Activated CD8-positive, alpha-beta memory T cell treated with anti-CD3 and anti-CD28 coated beads for 36 hours (primary cell): ENCODE data around the gene RPS14. TPM values are rescaled to one million over a fixed set of nuclear protein-coding genes. Genes with fewer than 3 reads are reported as not detected.
"Not testable (repeated sequence)": the region's sequence is repeated elsewhere in the genome, so short reads cannot be mapped to it uniquely, and the experiment has no call there.

Experiments
- CTCF ChIA-PET: fragments of 350-600 bp; sonication (Branson Sonifier 250); formaldehyde crosslinking; loops from one replicate; lab custom pipeline; 2021; ENCODE audit warnings: antibody characterized with exemption; lab: Charles Lee
- POLR2A ChIA-PET: fragments of 350-600 bp; sonication (Branson Sonifier 250); formaldehyde crosslinking; loops from one replicate; lab custom pipeline; 2021; ENCODE audit warnings: antibody characterized with exemption; lab: Charles Lee
- total RNA-seq, 2 experiments: library from RNA; stranded (reverse); gene quantifications; one replicate each; pipeline ENCODE4 v1.2.3, GENCODE V29; 2021

RPS14 gene
- total RNA-seq, 2 experiments from 2014 or later: 2,762 to 2,830 TPM

DNA sequence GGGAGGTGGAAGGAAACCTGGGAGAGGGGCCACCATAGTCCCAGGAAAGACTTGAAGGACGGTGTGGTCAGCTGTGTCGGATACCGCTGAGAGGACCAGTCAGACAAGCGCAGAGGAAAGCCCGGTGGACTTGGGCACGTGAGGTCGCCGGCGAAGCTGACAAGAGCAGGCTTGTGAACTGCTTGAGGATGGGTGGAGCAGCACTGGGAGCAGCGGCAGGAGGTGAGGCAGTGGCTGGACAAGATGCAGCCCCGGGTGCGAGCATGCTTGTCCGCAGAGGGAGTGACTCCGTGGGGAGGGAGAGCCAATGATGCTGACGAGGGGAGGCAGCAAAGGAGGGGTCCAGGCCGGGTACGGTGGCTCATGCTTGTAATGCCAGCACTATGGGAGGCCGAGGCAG lies 18.5 kb downstream of the RPS14 start:
- ChIA-PET CTCF (interaction anchor here (0.7 kb wide), 1 partner anchor 45 kb away, joined by 3 read pairs; no protein-coding TSS in a partner anchor), POLR2A (no interaction called here)

- POLR2A ChIA-PET: no interaction called here
- CTCF ChIA-PET: no interaction called here
Observed at GRCh38 chr5:150429410-150429873, 20.1 kb downstream of the RPS14 start.

DNA sequence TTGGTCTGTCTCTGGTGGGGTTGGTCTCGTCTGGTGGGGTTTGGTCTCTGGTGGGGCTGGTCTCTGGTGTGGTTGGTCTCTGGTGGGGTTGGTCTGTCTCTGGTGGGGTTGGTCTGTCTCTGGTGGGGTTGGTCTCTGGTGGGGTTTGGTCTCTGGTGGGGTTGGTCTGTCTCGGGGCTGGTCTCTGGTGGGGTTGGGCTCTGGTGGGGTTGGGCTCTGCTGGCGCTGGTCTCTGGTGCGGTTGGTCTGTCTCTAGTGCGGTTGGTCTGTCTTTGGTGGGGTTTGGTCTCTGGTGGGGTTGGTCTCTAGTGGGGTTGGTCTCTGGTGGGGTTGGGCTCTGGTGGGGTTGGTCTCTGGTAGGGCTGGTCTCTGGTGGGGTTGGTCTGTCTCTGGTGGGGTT lies 20.6 kb downstream of the RPS14 start:
- ChIA-PET POLR2A (no interaction called here), CTCF (no interaction called here)

GRCh38 chr5:150428106-150428876 lies 21.2 kb downstream of the RPS14 start:
- CTCF ChIA-PET: no interaction called here
- POLR2A ChIA-PET: no interaction called here

- POLR2A ChIA-PET: not testable (repeated sequence)
- CTCF ChIA-PET: interaction anchor here (1.4 kb wide), 1 partner anchor 10 kb away, joined by 3 read pairs; no protein-coding TSS in a partner anchor
Observed at GRCh38 chr5:150426165-150426564, 23.4 kb downstream of the RPS14 start.

GRCh38 chr5:150422758-150423157 lies 26.8 kb downstream of the RPS14 start:
- POLR2A ChIA-PET: interaction anchor here (1.0 kb wide), 1 partner anchor 10 kb away, joined by 4 read pairs; the partner anchor contains the start of gene CD74
- CTCF ChIA-PET: interaction anchor here (0.6 to 2.0 kb wide), 2 partner anchors 13 to 35 kb away, joined by 4 to 10 read pairs; no protein-coding TSS in a partner anchor

GRCh38 chr5:150422075-150422474 lies 27.5 kb downstream of the RPS14 start:
- CTCF ChIA-PET: interaction anchor here (2.0 kb wide), 1 partner anchor 14 kb away, joined by 10 read pairs; no protein-coding TSS in a partner anchor
- POLR2A ChIA-PET: interaction anchor here (1.0 kb wide), 1 partner anchor 9 kb away, joined by 4 read pairs; the partner anchor contains the start of gene CD74

GRCh38 chr5:150419630-150420270 lies 29.8 kb downstream of the RPS14 start:
- POLR2A ChIA-PET: interaction anchor here (0.6 kb wide), 1 partner anchor 257 kb away, joined by 3 read pairs; no protein-coding TSS in a partner anchor
- CTCF ChIA-PET: interaction anchor here (0.7 kb wide), 1 partner anchor 210 kb away, joined by 3 read pairs; no protein-coding TSS in a partner anchor

DNA sequence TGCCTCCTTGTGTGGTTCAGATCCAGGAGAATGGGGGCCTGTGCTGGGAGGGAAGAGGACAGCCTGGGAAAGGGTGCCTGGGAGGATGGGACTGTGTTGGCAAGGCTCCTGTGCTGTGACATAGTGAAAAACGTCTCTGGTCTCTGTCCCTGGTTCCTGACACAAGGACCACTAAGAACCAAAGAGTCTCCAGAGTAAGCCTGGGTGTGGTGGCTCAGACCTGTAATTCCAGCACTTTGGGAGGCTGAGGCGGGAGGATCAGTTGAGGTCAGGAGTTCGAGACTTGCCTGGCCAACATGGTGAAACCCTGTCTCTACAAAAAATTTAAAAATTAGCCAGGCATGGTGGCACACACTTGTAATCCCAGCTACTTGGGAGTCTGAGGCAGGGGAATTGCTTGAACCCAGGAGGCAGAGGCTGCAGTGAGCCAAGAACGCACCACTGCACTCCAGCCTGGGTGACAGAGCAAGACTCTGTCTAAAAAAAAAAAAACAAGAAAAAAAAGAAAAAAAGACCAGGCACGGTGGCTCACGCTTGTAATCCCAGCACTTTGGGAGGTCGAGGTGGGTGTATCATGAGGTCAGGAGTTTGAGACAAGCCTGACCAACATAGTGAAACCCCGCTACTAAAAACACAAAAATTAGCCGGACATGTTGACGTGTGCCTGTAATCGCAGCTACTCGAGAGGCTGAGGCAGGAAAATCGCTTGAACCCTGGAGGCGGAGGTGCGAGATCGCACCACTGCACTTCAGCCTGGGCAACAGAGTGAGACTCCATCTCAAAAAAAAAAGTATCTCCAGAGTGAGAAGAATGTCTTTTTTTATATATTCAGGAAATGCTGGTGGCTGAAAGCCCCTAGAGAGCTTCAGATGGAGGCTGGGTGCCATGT lies 35.4 kb downstream of the RPS14 start:
- ChIA-PET POLR2A (interaction anchor here (1.0 to 2.0 kb wide), 2 partner anchors 29 to 31 kb away, joined by 3 to 7 read pairs; no protein-coding TSS in a partner anchor), CTCF (interaction anchor here (5.1 kb wide), 1 partner anchor 21 kb away, joined by 29 read pairs; no protein-coding TSS in a partner anchor)

GRCh38 chr5:150413176-150413901 lies 36.2 kb downstream of the RPS14 start:
- ChIA-PET POLR2A (interaction anchor here (1.1 to 2.0 kb wide), 4 partner anchors 9 to 73 kb away, joined by 4 to 7 read pairs (median 4); no protein-coding TSS in a partner anchor), CTCF (interaction anchor here (0.6 to 5.1 kb wide), 3 partner anchors 21 to 46 kb away, joined by 3 to 29 read pairs (median 3); no protein-coding TSS in a partner anchor)

GRCh38 chr5:150412319-150413175 lies 37.0 kb downstream of the RPS14 start, which contains the start of gene CD74:
CD74 (minus strand) TSS chr5:150412910; CDS start chr5:150412749, 161 bp downstream.
- CTCF ChIA-PET: interaction anchor here (0.6 to 5.1 kb wide), 3 partner anchors 22 to 47 kb away, joined by 3 to 29 read pairs (median 3); no protein-coding TSS in a partner anchor

GRCh38 chr5:150411245-150411979 lies 38.1 kb downstream of the RPS14 start:
- CTCF ChIA-PET: interaction anchor here (1.0 to 5.1 kb wide), 2 partner anchors 23 to 39 kb away, joined by 3 to 29 read pairs; no protein-coding TSS in a partner anchor

More at GRCh38 chr5:150412319-150413175, 37.0 kb downstream of the RPS14 start, which contains the start of gene CD74:
- POLR2A ChIA-PET: interaction anchor here (1.1 to 2.0 kb wide), 6 partner anchors 10 to 73 kb away, joined by 4 to 11 read pairs (median 4); partner anchors contain the start of gene RPS14

DNA sequence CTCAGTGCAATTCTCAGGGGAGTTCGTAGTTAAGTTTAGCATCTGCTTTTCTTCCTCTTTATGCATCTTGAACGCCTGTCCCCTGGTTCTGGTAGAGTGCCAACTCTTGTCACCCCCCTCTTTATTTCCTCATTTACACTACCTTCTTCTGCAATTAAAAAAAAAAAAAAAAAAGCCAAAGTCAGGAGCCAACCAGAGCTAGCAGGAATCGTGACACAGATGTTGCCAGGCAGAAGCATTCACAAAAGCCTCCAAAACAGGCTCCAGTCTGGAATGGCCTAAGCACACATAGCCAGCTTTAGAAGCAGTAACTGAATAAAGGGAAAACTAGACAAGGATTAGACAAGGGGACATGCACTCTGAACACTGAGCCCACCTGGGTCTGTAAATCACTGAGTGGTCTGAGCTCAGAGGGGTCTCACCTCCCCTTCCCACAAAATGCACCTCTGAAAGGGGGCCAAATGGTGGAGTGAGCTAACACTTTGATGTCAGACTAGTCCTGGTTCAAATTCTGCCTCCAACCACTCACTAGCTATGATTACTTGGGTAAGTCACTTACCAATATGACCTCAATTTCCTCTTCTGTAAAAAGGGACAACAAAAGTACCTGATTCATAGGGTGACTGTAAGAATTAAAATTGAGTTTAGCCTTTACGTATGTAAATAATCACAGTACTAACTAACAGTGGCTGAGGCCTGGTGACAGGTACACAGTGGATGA lies 38.9 kb downstream of the RPS14 start:
- ChIA-PET POLR2A (interaction anchor here (0.5 to 2.0 kb wide), 11 partner anchors 10 to 1064 kb away, joined by 3 to 11 read pairs (median 4); partner anchors contain the start of genes DCTN4, RBM22 and RPS14), CTCF (interaction anchor here (0.7 to 5.1 kb wide), 3 partner anchors 24 to 60 kb away, joined by 3 to 29 read pairs (median 3); no protein-coding TSS in a partner anchor)

More at GRCh38 chr5:150411245-150411979, 38.1 kb downstream of the RPS14 start:
- POLR2A ChIA-PET: interaction anchor here (0.7 to 2.0 kb wide), 6 partner anchors 11 to 289 kb away, joined by 3 to 11 read pairs (median 4); partner anchors contain the start of genes RBM22 and RPS14
